Stimulated activated CD4-positive, alpha-beta T cell treated with anti-CD3 and anti-CD28 coated beads, Interleukin-4, amount 100 ng/mL, for 48 hours (primary cell): ENCODE data around the gene FPGS.

Source experiments
- DNase-seq, 2 donors: peaks; one replicate each; pipeline ENCODE4 v3.0.0-alpha.2; 2020; ENCODE audit warnings: low read depth in 2 of 2

FPGS gene

GRCh38 chr9:127789179-127789578, 13.5 kb upstream of the FPGS start:
- DNase-seq = no peak

DNA sequence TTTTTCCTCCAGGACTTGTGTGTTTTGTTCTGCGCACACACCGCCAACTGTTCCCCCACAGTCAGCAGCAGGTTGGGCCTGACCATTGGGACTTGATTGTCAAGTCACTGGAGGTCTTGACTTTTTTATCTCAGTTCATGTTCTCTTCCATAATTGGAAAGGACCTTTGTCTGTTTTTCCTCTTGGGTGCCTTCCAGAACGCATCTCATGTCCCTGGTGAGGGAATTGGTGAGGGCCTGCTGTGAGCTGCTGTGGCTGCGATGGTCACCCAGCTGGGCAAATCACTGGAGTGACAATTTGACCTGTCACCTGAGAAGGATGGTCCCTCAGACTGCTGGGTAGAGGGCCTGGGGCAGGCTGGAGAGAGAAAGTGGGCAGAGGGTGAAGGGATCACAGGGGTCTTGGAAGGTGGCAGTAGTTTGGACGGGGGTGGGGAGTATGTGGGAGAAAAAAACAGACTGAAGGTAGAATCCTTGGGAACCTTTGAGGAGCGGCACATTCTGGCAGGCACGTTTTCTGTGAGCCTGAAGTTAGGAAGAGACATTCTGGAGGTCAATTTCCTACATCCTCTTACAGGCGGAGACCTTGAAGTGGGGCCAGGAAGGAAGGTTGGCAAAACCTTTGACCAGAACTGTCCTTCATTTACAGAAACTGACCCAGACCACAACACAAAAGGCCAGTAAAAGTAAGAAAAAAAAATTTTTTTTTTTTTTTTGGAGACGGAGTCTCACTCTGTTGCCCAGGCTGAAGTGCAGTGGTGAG, 12.4 kb upstream of the FPGS start:
- no peak for DNase-seq

DNA sequence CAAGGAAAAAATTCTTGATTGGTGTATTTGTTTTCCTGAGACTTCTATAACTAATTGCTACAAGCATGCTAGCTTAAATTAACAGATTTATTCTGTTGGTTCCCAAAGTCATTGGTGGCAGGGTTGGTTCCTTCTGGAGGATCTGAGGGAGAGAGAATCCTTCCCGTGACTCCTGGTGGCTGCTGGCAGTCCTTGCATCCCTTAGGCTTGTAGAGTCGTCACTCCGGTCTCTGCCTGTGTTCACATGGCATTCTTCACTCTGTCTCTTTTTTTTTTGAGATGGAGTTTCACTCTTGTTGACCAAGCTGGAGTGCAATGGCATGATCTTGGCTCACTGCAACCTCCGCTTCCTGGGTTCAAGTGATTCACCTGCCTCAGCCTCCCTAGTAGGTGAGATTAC, 11.6 kb upstream of the FPGS start:
- DNase-seq = no peak

- no peak for DNase-seq
Observed at GRCh38 chr9:127792417-127793031, 10.2 kb upstream of the FPGS start.

DNA sequence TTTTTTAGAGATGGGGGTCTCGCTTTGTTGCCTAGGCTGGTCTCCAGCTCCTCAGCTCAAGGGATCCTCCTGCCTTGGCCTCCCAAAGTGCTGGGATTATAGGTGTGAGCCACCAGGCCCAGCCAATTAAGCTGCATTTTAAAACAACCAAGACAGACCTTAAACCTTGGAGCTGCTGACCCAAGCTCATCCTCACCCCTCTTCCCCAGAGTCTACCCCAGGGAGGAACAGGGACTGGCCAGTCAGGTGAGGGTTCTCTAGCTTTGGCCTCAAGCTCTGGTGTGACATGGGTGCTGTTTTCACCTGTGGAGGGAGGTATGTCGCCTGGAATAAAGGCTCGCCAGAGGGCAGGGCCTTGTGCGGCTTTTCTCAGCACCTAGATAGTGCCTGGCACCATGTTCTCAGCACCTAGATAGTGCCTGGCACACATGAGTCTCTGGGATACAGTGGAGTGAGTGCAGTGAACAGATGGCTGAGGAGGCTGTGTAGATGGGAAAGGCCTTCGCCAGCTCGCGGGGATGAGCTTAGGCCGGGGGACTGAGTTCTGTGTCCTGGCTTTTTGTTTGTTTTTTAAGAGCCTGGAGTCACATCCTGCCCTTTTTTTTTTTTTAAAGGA, 9.5 kb upstream of the FPGS start:
- no peak for DNase-seq

DNA sequence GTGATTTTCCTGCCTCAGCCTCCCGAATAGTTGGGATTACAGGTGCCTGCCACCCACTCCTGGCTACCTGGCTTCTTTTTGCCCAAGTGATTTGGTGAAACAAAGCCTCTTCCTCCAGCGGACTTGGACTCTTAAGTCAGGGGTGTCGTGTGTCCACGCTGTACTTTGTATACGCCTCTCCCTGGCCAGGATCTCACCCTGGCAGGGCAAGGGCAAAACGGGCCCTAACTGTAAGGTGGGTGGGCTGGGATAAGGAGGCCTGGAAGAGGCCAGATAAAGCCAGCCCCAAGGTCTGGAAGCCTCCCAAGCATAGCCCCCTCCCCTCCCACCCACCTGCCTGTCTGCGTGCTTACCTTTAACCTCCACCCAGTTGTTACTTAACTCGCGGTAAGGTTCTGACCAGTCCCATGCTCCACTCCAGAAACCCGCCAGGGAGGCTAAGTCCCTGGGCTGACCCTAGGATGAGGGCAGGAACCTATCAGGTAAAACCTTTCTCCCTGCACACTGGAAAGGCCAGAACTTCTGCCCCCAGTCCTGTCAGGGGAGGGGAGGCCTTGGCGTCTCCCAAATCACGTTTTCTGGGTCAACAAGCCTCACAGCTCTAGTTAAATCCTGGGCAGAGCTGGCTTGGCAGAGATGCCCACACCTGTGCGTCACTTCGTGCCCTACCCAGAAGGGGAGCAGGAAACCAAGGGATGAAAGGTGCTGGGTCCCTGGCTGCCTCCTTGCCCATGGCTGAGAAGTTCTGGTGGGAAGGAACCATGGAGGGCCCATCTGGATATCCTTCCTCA, 8.5 kb upstream of the FPGS start:
- DNase-seq = no peak

- no peak for DNase-seq
Observed at GRCh38 chr9:127796225-127796813, 6.4 kb upstream of the FPGS start.

- no peak for DNase-seq
Observed at GRCh38 chr9:127796852-127797370, 5.8 kb upstream of the FPGS start.

- no peak for DNase-seq
Observed at GRCh38 chr9:127801955-127802575, 617 bp upstream of the FPGS start.

DNA sequence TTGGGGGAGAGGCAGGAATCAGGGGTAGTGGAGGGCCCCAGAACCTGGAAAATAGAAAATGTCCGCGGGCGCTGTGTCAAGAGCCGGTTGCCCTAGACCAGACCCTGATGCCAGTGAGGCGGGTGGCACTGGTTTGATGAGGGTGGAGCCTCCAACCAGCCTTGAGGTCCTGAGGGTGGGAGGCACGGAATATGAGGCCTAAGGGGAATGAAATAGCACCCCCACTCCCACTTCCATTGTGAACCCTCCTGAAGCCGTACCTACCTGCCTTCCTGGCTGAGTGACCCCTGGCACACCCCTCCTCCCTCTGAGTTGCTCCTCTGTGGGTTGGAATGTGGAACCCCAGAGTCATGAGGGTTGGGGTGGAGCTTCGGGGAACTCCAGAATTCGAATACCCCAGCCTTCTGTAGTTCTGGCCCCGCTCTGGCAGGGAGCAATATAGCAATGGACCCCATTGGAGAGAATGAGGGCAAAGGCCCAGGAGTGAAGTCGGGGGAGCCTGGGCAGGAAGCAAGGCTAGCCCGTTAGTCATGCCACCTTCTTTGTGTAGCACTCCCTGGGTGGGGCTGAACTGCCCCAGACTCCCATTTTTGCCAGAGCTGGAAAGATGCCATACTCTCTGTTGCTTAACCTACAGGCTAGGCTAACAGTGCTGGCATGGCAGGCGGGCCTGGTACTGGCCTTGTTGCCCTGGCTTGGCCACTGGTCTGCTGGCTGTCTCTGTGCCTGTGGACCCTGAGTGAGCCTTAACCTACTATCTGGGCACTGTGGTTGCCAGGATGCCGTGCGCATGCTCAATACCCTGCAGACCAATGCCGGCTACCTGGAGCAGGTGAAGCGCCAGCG, 1.0 kb downstream of the FPGS start:
- no peak for DNase-seq

DNA sequence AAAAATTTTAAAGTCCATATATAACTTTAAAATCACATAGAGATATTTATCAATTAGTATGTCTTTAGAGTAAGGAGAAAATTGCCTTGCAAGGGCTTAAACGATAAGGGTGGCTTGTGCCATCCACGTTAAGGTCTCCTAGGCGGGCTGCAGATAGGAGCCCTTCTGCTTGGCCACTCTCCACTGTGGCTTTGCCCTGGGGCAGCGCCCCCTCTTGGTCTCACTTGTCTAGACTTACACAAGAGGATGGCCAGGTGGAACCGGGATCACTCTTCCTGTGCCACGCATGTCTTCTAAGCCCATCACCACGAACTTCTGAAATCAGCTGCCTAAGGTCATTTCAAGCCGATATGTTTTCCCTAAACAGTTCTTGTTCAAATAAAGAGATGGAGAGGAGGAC, 2.9 kb downstream of the FPGS start:
- DNase-seq = peak in 1 of 2 donors; percentile 31

GRCh38 chr9:127806871-127807270, 4.2 kb downstream of the FPGS start:
- DNase-seq = no peak

DNA sequence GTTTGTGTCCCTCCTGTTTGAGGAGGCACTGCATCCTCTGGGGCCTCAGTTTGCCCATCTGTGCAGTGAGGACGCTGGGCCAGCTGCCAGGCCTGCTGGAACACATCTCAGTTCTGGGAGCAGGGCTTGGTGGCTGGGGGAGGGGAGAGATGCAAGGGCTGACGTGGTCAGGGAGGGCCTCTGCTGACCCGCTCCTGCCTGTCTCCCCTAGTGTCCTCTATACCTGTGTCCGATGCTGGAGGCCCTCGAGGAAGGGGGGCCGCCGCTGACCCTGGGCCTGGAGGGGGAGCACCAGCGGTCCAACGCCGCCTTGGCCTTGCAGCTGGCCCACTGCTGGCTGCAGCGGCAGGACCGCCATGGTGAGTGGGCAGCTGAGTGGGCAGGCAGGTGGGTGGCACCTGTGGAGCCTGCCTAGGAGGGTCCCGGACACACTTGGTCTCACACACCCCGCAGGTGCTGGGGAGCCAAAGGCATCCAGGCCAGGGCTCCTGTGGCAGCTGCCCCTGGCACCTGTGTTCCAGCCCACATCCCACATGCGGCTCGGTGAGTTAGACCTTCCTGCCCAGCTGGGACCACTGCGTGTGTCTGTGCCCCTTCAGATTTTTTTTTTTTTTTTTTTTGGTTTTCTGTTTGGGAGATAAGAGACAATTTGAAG, 5.8 kb downstream of the FPGS start:
- DNase-seq = no peak

GRCh38 chr9:127809002-127809539, 6.4 kb downstream of the FPGS start:
- DNase-seq = no peak

- DNase-seq = no peak
Observed at GRCh38 chr9:127809540-127810377, 7.1 kb downstream of the FPGS start.

GRCh38 chr9:127810378-127811187, 7.9 kb downstream of the FPGS start:
- no peak for DNase-seq

GRCh38 chr9:127812011-127812410, 9.3 kb downstream of the FPGS start:
- DNase-seq = no peak
